Measurements from ENCODE around the gene PRPF38B. TPM values are rescaled to one million over a fixed set of nuclear protein-coding genes. Genes with fewer than 3 reads are reported as not detected.
A peak's percentile ranks its signal among the peaks of the same experiment; 100 is the strongest.

Gene PRPF38B
- total and polyA plus RNA-seq, 10 of the 15 experiments (the other 5 are each of a cell fraction or from before 2014, with no cell fraction given) = 32.9 to 79.2 (median 47.8) TPM

DNA sequence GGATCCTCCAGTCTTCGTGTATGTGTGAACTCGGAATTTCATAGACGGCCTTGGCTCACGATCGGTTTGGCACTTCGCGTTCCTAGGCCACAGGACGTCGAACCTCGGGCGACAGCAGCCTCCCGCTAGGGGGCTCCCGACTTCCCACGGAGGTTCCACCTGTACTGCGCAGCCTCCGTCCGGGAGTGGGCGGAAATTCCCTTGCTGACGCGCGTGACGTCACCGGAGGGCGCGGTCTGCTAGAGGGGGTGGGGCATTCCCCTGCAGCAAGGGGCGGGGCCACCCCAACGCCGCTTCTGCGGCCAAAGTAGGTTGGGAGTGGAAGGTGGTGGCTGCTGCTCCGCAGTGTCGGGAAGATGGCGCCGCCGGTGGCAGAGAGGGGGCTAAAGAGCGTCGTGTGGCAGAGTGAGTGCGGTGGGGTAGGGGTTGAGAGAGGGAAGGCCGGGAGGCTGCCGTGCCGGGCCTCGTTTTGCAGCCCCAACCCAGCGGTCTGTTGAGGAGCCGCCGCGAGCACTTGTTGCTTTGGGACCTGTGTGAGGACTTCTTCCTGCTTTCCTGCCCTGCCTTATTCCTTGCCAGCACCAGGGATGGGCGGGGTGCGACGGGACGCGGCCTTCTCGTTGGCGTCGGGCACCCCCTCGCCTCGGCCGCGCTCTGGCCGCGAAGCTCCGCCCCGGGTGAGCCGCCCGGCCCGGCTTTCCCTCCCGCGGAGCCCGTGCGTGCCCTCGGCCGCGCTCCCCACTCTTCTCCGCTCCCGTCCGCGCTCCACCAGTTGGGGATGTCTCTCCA lies 54.5 kb downstream of the PRPF38B start, which contains the start of gene STXBP3 (continued):
- no peak for TF ChIP-seq ZBTB11 (CRISPR knock-in tag; IDR thresholded peaks at IDR 0.05)
- peak; percentile 87 for TF ChIP-seq MLLT1 (IDR thresholded peaks at IDR 0.05)
- TF ChIP-seq, protein P1, sequence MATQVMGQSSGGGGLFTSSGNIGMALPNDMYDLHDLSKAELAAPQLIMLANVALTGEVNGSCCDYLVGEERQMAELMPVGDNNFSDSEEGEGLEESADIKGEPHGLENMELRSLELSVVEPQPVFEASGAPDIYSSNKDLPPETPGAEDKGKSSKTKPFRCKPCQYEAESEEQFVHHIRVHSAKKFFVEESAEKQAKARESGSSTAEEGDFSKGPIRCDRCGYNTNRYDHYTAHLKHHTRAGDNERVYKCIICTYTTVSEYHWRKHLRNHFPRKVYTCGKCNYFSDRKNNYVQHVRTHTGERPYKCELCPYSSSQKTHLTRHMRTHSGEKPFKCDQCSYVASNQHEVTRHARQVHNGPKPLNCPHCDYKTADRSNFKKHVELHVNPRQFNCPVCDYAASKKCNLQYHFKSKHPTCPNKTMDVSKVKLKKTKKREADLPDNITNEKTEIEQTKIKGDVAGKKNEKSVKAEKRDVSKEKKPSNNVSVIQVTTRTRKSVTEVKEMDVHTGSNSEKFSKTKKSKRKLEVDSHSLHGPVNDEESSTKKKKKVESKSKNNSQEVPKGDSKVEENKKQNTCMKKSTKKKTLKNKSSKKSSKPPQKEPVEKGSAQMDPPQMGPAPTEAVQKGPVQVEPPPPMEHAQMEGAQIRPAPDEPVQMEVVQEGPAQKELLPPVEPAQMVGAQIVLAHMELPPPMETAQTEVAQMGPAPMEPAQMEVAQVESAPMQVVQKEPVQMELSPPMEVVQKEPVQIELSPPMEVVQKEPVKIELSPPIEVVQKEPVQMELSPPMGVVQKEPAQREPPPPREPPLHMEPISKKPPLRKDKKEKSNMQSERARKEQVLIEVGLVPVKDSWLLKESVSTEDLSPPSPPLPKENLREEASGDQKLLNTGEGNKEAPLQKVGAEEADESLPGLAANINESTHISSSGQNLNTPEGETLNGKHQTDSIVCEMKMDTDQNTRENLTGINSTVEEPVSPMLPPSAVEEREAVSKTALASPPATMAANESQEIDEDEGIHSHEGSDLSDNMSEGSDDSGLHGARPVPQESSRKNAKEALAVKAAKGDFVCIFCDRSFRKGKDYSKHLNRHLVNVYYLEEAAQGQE (IDR thresholded peaks at IDR 0.05; ENCODE audit: low read depth, low read length) = no peak
- TF ChIP-seq IRF3 (IDR thresholded peaks at IDR 0.05) = 0 out of 2 replicates have a peak, but pooled peaks have one; percentile 32
- peak; percentile 95 for TF ChIP-seq RELA (IDR thresholded peaks at IDR 0.05; ENCODE audit: borderline replicate concordance, partially characterized antibody)
- TF ChIP-seq BCL3 (IDR thresholded peaks at IDR 0.05; ENCODE audit: borderline replicate concordance, insufficient read depth, low read depth, low read length, poor library complexity, severe bottlenecking) = peak; percentile 11
- peak; percentile 97 for TF ChIP-seq POLR2A (IDR thresholded peaks at IDR 0.05; ENCODE audit: low read depth, low read length)
- TF ChIP-seq, protein P2, sequence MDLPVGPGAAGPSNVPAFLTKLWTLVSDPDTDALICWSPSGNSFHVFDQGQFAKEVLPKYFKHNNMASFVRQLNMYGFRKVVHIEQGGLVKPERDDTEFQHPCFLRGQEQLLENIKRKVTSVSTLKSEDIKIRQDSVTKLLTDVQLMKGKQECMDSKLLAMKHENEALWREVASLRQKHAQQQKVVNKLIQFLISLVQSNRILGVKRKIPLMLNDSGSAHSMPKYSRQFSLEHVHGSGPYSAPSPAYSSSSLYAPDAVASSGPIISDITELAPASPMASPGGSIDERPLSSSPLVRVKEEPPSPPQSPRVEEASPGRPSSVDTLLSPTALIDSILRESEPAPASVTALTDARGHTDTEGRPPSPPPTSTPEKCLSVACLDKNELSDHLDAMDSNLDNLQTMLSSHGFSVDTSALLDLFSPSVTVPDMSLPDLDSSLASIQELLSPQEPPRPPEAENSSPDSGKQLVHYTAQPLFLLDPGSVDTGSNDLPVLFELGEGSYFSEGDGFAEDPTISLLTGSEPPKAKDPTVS (IDR thresholded peaks at IDR 0.05; ENCODE audit: low read depth, low read length) = 0 out of 2 replicates have a peak, but pooled peaks have one; percentile 17
- peak; percentile 72; the same call in 1 of the 2 replicates for TF ChIP-seq DPF2 (IDR thresholded peaks at IDR 0.05)
- TF ChIP-seq EED (IDR thresholded peaks at IDR 0.05; ENCODE audit: low read depth) = peak; percentile 53; the same call in 1 of the 2 replicates
- no peak for TF ChIP-seq ZSCAN29 (IDR thresholded peaks at IDR 0.05)
- no peak for TF ChIP-seq SIX5 (IDR thresholded peaks at IDR 0.05; ENCODE audit: low read depth, low read length, severe bottlenecking)
- TF ChIP-seq CREM (IDR thresholded peaks at IDR 0.05; ENCODE audit: low read depth) = peak; percentile 96
- peak; percentile 64 for TF ChIP-seq TCF12 (IDR thresholded peaks at IDR 0.05; ENCODE audit: low read depth, low read length)
